ENCODE data around the gene GRID2.

DNA sequence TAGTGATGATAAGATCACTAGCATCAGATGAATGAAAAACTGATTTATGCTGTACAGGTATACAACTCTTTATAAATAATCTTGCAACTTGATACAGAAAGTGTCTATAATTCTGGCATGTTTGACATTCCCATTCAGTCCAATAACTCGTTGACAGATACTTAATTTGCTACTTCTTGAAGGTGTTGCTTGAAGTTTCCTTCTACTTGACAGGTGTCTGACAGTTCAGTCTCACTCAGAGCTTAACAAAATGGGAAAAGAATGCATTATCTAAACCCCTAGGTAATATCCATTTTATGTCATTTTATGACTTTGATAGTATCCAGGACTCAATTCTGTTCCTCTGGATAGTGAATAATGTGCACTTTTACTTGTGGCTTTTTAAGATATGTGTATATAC, 508.9 kb downstream of the GRID2 start:
- TF ChIP-seq MAFK (conservative IDR thresholded peaks at IDR 0.05 in 1 of 2, IDR thresholded peaks at IDR 0.05 in 1 of 2; ENCODE audit: low read length in 2 of 2) (no peak), PHF20 (CRISPR knock-in tag; IDR thresholded peaks at IDR 0.05) (no peak)

All from HepG2 (cell line).